Spleen (tissue), 11 donors: Measurements from ENCODE around the gene TCHP. TPM values are rescaled to one million over a fixed set of nuclear protein-coding genes. Genes with fewer than 3 reads are reported as not detected.
A peak's percentile ranks its signal among the peaks of the same experiment; 100 is the strongest.

Experiments
- DNase-seq: peaks from one replicate; pipeline ENCODE4 v3.0.0-alpha.2; 2020
- H3K27ac ChIP-seq, 8 donors: fragments of 200-600 bp; sonication (generic) in 7 of 8; 1 replicate in 4 of 8; 2 replicates in 4 of 8; pipeline versions ENCODE4 v1.5.0 to v1.8.0; 2016 to 2021; ENCODE audit warnings: inconsistent platforms in 4 of 8, mild to moderate bottlenecking in 4 of 8, moderate library complexity in 1 of 8
- H3K27me3 ChIP-seq, 7 donors: fragments of 200-600 bp; sonication (generic) in 6 of 7; replicated peaks in 1 of 7; 1 replicate in 4 of 7; 2 replicates in 3 of 7; pipeline versions ENCODE4 v1.5.0 to v1.8.0; 2016 to 2021; ENCODE audit warnings: inconsistent platforms in 3 of 7, mild to moderate bottlenecking in 1 of 7
- H3K36me3 ChIP-seq, 6 donors: fragments of 200-600 bp; sonication (generic) in 5 of 6; 1 replicate in 4 of 6; 2 replicates in 2 of 6; pipeline versions ENCODE4 v1.5.0 to v1.8.0; 2016 to 2021; ENCODE audit warnings: inconsistent platforms in 2 of 6
- H3K4me1 ChIP-seq, 6 donors: fragments of 200-600 bp; sonication (generic) in 5 of 6; 1 replicate in 3 of 6; 2 replicates in 3 of 6; pipeline versions ENCODE4 v1.5.0 to v1.8.0; 2016 to 2021; ENCODE audit warnings: inconsistent platforms in 3 of 6
- H3K4me3 ChIP-seq, 8 donors: fragments of 200-600 bp; sonication (generic) in 7 of 8; 1 replicate in 4 of 8; 2 replicates in 4 of 8; pipeline versions ENCODE4 v1.5.0 to v1.8.0; 2016 to 2021; ENCODE audit warnings: inconsistent platforms in 4 of 8, mild to moderate bottlenecking in 4 of 8, moderate library complexity in 2 of 8
- H3K9me3 ChIP-seq, 8 donors: fragments of 200-600 bp; sonication (generic) in 7 of 8; 1 replicate in 4 of 8; 2 replicates in 4 of 8; pipeline versions ENCODE4 v1.5.0 to v1.8.0; 2016 to 2021; ENCODE audit warnings: inconsistent platforms in 4 of 8
- CTCF ChIP-seq, 11 experiments: fragments of 200-600 bp in 7 of 11; fragments of 450-650 bp in 4 of 11; sonication (generic) in 4 of 11; IDR thresholded peaks in 8 of 11; conservative IDR thresholded peaks in 3 of 11; 1 replicate in 7 of 11; 2 replicates in 4 of 11; pipeline versions ENCODE4 v1.4.0 to v1.8.0; 2016 to 2021; ENCODE audit warnings: antibody characterized with exemption in 11 of 11, inconsistent platforms in 4 of 11, mild to moderate bottlenecking in 1 of 11
- POLR2A ChIP-seq, 3 donors: fragments of 450-650 bp; IDR thresholded peaks; one replicate each; pipeline ENCODE4 v1.5.1; 2017; ENCODE audit warnings: antibody characterized with exemption in 3 of 3, mild to moderate bottlenecking in 1 of 3
- POLR2AphosphoS5 ChIP-seq, 3 donors: sonication (generic); formaldehyde crosslinking; IDR thresholded peaks; one replicate each; pipeline ENCODE4 v1.5.1; 2017; ENCODE audit warnings: antibody characterized with exemption in 3 of 3
- WGBS, 5 donors: extraction: QIAGEN DNeasy Blood & Tissue Kit in 3 of 5; methylation state at CpG; one replicate each; pipeline versions ENCODE4 v1.1.5 to v1.1.7; 2013 to 2018; 5-methylcytosine and 5-hydroxymethylcytosine counted together
- intact Hi-C: fragments of 100-400 bp; cut with DNase I; formaldehyde crosslinking; loops from one replicate; pipeline ENCODE4 v1.15.0; 2023; ENCODE audit warnings: low total_unique reads
- polyA plus RNA-seq, 3 donors: library from polyadenylated mRNA; stranded (reverse); fragments of 200-250 nt; gene quantifications; one replicate each; pipeline ENCODE4 v1.2.1, GENCODE V29; 2013
- total RNA-seq, 7 donors: library from RNA; depleted of rRNA in 3 of 7; stranded (reverse); fragments of >200 nt in 3 of 7; fragmentation: NEBNext Ultra II Directional in 4 of 7; extraction: Animal tissue kit (Norgen Biotek cat#: 25700) in 4 of 7; gene quantifications; one replicate each; pipeline versions ENCODE4 v1.1.0 to v1.2.1, GENCODE V29; 2016 to 2021
- donor health status: healthy with polysubstance abuse.
- donor health status: DM: no; HTN: no; CAD: no; lungs with moderate emphysema.
- donor health status: DM: no; HTN: no; CAD: no.
- donor health status: Bipolar disorder and iron deficiency.
- donor health status: healthy.
- donor health status: DM: no; HTN: no; CAD: no.
- donor health status: DM: yes; HTN: yes; CAD: no.

Gene TCHP
- total and polyA plus RNA-seq, 10 donors: 7.3 to 35.9 (median 24.5) TPM

DNA sequence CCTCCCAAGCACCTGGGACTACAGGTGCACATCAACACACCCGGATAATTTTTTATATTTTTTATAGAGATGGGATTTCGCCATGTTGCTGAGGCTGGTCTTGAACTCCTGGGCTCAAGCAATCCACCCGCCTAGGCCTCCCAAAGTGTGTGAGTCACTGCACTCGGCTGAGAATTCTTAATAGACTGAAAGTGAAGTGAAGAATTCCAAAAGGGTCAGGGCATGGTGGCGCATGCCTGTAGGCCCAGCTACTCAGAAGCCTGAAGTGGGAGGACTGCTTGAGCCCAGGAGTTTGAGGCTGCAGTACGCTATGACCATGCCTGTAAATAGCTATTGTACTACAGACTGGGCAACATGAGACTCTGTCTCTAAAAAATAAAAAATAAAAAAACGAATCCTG lies 43.7 kb downstream of the TCHP start:
- TF ChIP-seq CTCF (IDR thresholded peaks at IDR 0.05 in 8 of 11, conservative IDR thresholded peaks at IDR 0.05 in 3 of 11) (no peak), POLR2A (IDR thresholded peaks at IDR 0.05) (no peak), POLR2AphosphoS5 (IDR thresholded peaks at IDR 0.05) (no peak)
- no peak for DNase-seq
- H3K27me3 ChIP-seq: no peaks in the 10 kb centered on the region
- intact Hi-C loops: no loop called here
- H3K4me3 ChIP-seq: no peak overlapping the region
- peaks cover 25 to 59% (median 44%) of the 10 kb centered on the region in 6 donors for H3K4me1 ChIP-seq
- H3K27ac ChIP-seq: peak overlapping the region in 5 of 8 donors; percentile 10 to 71 (median 67)
- H3K36me3 ChIP-seq: peaks cover 0 to 100% (median 34%) of the 10 kb centered on the region in 6 donors
- no peaks in the 10 kb centered on the region for H3K9me3 ChIP-seq
- 87 to 97% (median 94%) methylated on average over 7 of the region's 7 CpGs for WGBS, 5 donors

GRCh38 chr12:109944561-109945359 lies 44.7 kb downstream of the TCHP start:
- H3K27ac ChIP-seq: peak overlapping the region in 6 of 8 donors; percentile 43 to 71 (median 64)
- DNase-seq: no peak
- no peaks in the 10 kb centered on the region for H3K27me3 ChIP-seq
- 43 to 66% (median 48%) methylated on average over 17 of the region's 17 CpGs for WGBS, 5 donors
- TF ChIP-seq CTCF (IDR thresholded peaks at IDR 0.05 in 8 of 11, conservative IDR thresholded peaks at IDR 0.05 in 3 of 11) (no peak), POLR2AphosphoS5 (IDR thresholded peaks at IDR 0.05) (peak; percentile 57 to 77 (median 69))
- H3K4me3 ChIP-seq: no peak overlapping the region
- H3K9me3 ChIP-seq: no peaks in the 10 kb centered on the region
- intact Hi-C loops: no loop called here
- peaks cover 0 to 100% (median 31%) of the 10 kb centered on the region in 6 donors for H3K36me3 ChIP-seq
- peaks cover 25 to 68% (median 53%) of the 10 kb centered on the region in 6 donors for H3K4me1 ChIP-seq

DNA sequence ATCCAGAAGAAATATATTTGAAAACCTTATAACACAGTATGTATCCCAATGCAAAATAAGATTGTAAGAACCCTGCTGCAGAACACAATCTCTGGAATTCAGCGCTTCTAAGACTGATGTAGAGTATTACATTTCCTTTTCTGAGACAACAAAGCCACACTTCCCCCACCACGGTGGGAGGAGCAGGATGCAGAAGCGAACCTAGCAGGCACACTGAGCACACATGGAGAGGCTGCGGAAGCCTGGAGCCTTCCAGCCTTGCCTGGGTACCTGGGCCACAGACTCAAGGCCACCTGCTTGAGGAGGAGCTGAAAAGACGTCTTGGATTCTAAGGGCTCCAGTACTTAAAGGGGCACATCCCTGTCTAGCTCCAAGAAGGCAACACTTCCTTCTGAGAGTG lies 46.4 kb downstream of the TCHP start:
- H3K27ac ChIP-seq: peak overlapping the region in 7 of 8 donors; percentile 41 to 76 (median 64)
- peaks cover 25 to 70% (median 53%) of the 10 kb centered on the region in 6 donors for H3K4me1 ChIP-seq
- no peaks in the 10 kb centered on the region for H3K9me3 ChIP-seq
- intact Hi-C loops: no loop called here
- H3K4me3 ChIP-seq: no peak overlapping the region
- DNase-seq: no peak
- TF ChIP-seq CTCF (IDR thresholded peaks at IDR 0.05 in 8 of 11, conservative IDR thresholded peaks at IDR 0.05 in 3 of 11) (no peak), POLR2AphosphoS5 (IDR thresholded peaks at IDR 0.05) (peak in 2 of 3 donors; percentile 60 to 63)
- H3K27me3 ChIP-seq: no peaks in the 10 kb centered on the region
- WGBS, 5 donors: 11 to 26% (median 17%) methylated on average over 5 of the region's 5 CpGs
- peaks cover 4 to 100% (median 48%) of the 10 kb centered on the region in 6 donors for H3K36me3 ChIP-seq

GRCh38 chr12:109946913-109947312 lies 46.8 kb downstream of the TCHP start:
- no peak for TF ChIP-seq CTCF (IDR thresholded peaks at IDR 0.05 in 8 of 11, conservative IDR thresholded peaks at IDR 0.05 in 3 of 11)
- no peak for TF ChIP-seq POLR2A (IDR thresholded peaks at IDR 0.05)
- TF ChIP-seq POLR2AphosphoS5 (IDR thresholded peaks at IDR 0.05): no peak
- Histone ChIP-seq H3K9me3 (no peaks in the 10 kb centered on the region), H3K4me3 (no peak overlapping the region), H3K36me3 (peaks cover 4 to 100% (median 52%) of the 10 kb centered on the region in 6 donors), H3K4me1 (peaks cover 25 to 70% (median 54%) of the 10 kb centered on the region in 6 donors), H3K27me3 (no peaks in the 10 kb centered on the region), H3K27ac (peak overlapping the region; percentile 37 to 76 (median 63))
- no peak for DNase-seq
- WGBS, 5 donors: 87 to 94% (median 91%) methylated on average over 9 of the region's 9 CpGs
- intact Hi-C loops: no loop called here
